HFFc6 (cell line): ENCODE results near the gene CDH3. TPM values are rescaled to one million over a fixed set of nuclear protein-coding genes. Genes with fewer than 3 reads are reported as not detected.

Experiments
- DNase-seq: peaks from one replicate; pipeline ENCODE4 v3.0.0-alpha.2; 2018
- H3K27ac Mint-ChIP-seq: 2 replicates; pipeline ENCODE4 v1.8.0; 2020; ENCODE audit warnings: mild to moderate bottlenecking, mixed read lengths
- H3K27me3 Mint-ChIP-seq: 2 replicates; pipeline ENCODE4 v1.8.0; 2021; ENCODE audit warnings: mild to moderate bottlenecking, moderate library complexity, mixed read lengths; ENCODE audit not compliant: insufficient read depth
- H3K36me3 Mint-ChIP-seq: 2 replicates; pipeline ENCODE4 v1.8.0; 2021; ENCODE audit warnings: low read depth, mixed read lengths
- H3K4me1 Mint-ChIP-seq: 2 replicates; pipeline ENCODE4 v1.8.0; 2020; ENCODE audit warnings: low read depth, mixed read lengths
- H3K4me3 Mint-ChIP-seq: 2 replicates; pipeline ENCODE4 v1.8.0; 2020; ENCODE audit warnings: mild to moderate bottlenecking, moderate library complexity, mixed read lengths
- H3K9me3 Mint-ChIP-seq: 2 replicates; pipeline ENCODE4 v1.8.0; 2020; ENCODE audit warnings: mild to moderate bottlenecking, mixed read lengths
- total RNA-seq, 6 experiments: library from RNA; stranded (reverse); fragmentation: NEBNext Ultra II Directional; extraction: Animal tissue kit (Norgen Biotek cat#: 25700); gene quantifications; 2 replicates in 1 of 6; 3 replicates in 5 of 6; pipeline ENCODE4 v1.2.3, GENCODE V29; 2021
- TF ChIP-seq, protein P1 (sequence below): fragments of 200-600 bp; sonication (generic); IDR thresholded peaks from 2 replicates; pipeline ENCODE4 v1.5.0; 2021; ENCODE audit warnings: antibody characterized with exemption, mild to moderate bottlenecking

Gene CDH3
- total RNA-seq, 6 experiments from 2014 or later = 0.10 to 0.36 (median 0.13) TPM; not detected in 2

DNA sequence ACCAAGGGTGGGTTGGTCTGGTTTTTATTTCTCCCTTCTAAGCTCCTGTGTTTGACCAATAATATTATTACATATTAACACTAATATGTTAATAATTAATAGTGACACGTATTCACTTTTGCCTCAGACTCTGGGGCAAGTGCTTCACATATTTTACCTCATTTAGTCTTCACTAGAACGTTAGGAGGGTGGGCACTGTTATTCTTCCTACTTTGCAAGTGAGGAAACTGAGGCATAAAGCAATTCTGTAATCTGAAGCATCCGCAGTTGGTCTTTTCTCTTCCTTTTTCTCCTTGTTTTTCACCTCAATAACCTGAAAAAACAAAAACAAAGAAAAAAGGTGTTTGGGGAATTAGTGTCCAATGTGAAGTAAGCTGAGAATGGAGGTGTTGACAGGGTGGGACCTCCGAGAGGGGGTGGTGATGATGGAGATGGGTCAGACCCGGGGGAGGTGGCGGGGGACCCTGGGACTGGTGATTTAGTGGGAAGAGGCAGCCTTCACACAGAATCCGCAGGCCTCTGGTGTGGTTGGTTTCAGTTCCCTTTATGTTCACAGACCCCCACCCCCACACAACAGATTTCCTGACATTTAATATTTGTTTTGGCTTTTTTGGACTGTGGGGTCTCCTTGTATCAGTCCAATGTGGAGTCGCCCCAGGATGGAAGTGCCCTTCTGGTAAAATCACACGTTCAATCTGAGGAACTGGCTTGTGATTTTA is 95.7 kb downstream of the CDH3 start:
- Mint-ChIP-seq H3K27ac (no peak overlapping the region), H3K4me3 (no peak overlapping the region), H3K36me3 (no peaks in the 10 kb centered on the region), H3K27me3 (peaks cover 20% of the 10 kb centered on the region), H3K4me1 (peaks cover 14% of the 10 kb centered on the region), H3K9me3 (no peaks in the 10 kb centered on the region)
- TF ChIP-seq, protein P1, sequence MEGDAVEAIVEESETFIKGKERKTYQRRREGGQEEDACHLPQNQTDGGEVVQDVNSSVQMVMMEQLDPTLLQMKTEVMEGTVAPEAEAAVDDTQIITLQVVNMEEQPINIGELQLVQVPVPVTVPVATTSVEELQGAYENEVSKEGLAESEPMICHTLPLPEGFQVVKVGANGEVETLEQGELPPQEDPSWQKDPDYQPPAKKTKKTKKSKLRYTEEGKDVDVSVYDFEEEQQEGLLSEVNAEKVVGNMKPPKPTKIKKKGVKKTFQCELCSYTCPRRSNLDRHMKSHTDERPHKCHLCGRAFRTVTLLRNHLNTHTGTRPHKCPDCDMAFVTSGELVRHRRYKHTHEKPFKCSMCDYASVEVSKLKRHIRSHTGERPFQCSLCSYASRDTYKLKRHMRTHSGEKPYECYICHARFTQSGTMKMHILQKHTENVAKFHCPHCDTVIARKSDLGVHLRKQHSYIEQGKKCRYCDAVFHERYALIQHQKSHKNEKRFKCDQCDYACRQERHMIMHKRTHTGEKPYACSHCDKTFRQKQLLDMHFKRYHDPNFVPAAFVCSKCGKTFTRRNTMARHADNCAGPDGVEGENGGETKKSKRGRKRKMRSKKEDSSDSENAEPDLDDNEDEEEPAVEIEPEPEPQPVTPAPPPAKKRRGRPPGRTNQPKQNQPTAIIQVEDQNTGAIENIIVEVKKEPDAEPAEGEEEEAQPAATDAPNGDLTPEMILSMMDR = no peak
- DNase-seq = no peak

DNA sequence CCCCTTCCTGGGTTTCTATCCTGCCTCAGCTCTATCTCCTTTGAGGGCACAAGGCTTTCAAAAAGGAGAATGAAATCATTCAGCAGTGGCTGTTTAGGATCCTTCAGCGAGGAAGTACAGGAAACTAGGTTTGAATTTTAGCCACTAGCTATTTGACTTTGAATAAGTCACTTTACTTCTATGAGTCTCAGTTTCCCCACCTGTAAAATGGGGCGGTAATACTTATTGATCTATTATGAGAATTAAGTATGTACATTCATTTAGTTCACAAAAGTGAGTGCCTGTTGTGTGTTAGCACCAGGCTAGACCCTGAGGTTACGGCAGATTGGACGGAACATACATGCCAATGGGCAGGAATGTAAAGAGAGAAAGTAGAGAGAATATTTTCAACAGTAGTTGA is 98.6 kb downstream of the CDH3 start:
- Mint-ChIP-seq H3K36me3 (no peaks in the 10 kb centered on the region), H3K9me3 (no peaks in the 10 kb centered on the region), H3K4me1 (peaks cover 14% of the 10 kb centered on the region), H3K27ac (no peak overlapping the region), H3K27me3 (peaks cover 17% of the 10 kb centered on the region), H3K4me3 (no peak overlapping the region)
- DNase-seq = no peak
- TF ChIP-seq, protein P1 = no peak

DNA sequence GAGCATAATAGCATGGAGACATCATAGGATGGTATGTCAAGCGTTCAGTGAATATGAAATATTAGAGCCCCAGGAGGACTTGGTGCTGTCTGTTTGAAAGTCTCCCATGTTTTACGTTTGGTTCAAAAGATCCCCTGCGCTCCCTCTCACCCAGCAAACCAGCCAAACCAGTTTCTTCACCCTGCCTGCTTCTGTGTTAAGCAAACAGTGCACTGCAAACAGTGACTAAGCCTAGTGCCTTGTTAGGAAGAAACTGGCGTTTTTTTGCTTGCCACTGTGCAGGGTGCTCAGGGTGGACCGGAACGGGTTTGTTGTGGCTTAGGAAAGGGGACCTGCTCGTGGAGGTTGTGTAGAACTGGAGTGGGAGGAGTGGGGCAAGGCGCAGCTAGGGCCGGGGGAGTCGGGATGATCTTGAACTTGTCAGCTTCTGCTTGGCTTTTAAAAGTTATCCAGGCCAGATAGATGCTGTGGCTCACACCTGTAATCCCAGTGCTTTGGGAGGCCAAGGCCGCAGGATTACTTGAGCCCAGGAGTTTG is 99.7 kb downstream of the CDH3 start:
- Mint-ChIP-seq H3K4me1 (peaks cover 14% of the 10 kb centered on the region), H3K27ac (no peak overlapping the region), H3K4me3 (no peak overlapping the region), H3K27me3 (peaks cover 17% of the 10 kb centered on the region), H3K9me3 (no peaks in the 10 kb centered on the region), H3K36me3 (no peaks in the 10 kb centered on the region)
- TF ChIP-seq, protein P1 = no peak
- DNase-seq = peak; percentile 18

DNA sequence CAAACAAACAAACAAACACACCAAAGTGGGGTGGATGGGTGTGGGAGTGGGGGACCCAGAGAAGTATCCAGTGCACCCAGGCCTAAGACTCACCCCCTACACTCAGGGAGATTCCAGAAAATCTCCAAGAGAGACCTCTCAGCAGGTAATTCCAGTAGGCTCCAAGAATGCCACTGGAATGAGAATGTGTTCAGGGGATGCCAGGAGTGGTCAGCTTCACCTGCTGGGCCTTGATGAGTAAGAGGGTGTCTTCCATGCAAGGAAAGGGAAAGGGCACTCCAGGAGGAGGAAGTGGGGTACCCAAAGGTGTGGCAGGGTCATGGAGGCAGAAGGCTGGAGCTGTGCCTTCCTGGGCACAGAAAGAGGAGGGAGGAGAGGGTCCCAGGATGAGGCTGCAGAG is 101.8 kb downstream of the CDH3 start:
- H3K27ac Mint-ChIP-seq = no peak overlapping the region

DNA sequence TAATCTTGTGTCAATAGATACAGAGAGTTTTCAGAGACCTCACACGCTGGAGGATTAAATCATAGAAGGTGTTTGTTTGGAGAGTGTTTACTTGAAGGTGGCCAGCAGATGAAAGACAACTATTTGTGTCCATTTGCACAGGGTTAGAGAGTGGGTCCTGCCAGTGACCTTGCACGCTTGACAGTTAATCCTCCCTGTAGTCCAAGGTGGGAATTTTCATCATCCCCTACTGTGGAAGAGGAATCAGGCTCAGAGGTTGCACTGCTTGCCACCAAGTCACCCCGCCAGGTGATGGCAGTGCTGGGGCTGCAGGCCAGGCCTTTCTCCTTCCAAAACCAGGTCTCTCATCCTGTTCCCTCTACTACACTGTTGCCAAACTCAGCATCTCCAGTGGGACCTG is 104.3 kb downstream of the CDH3 start:
- peaks cover 7% of the 10 kb centered on the region for H3K4me1 Mint-ChIP-seq
- H3K36me3 Mint-ChIP-seq = no peaks in the 10 kb centered on the region
- H3K4me3 Mint-ChIP-seq = no peak overlapping the region
- TF ChIP-seq, protein P1 = no peak
- peaks cover 22% of the 10 kb centered on the region for H3K27me3 Mint-ChIP-seq
- DNase-seq = no peak
- no peak overlapping the region for H3K27ac Mint-ChIP-seq
- no peaks in the 10 kb centered on the region for H3K9me3 Mint-ChIP-seq

More for the DNA sequence above, 101.8 kb downstream of the CDH3 start:
- Mint-ChIP-seq H3K27me3 (peaks cover 21% of the 10 kb centered on the region), H3K4me1 (peaks cover 10% of the 10 kb centered on the region), H3K4me3 (no peak overlapping the region), H3K36me3 (no peaks in the 10 kb centered on the region), H3K9me3 (no peaks in the 10 kb centered on the region)
- no peak for DNase-seq
- TF ChIP-seq, protein P1 = no peak

Other genes starting within 250 kb of the CDH3 start
- gene SMPD3, start 196.8 kb upstream of the CDH3 start, total RNA-seq = under 1 TPM; 0.05 to 0.73 (median 0.30) TPM
- gene ZFP90, start 106.0 kb upstream of the CDH3 start, total RNA-seq = 10 to 100 TPM; 13.3 to 17.0 (median 13.9) TPM
- gene CDH1, start 92.0 kb downstream of the CDH3 start, total RNA-seq = 1 to 10 TPM in 1 of 6 experiments, under 1 TPM in 5; 0.24 to 1.4 (median 0.41) TPM
- gene TANGO6, start 198.2 kb downstream of the CDH3 start, total RNA-seq = 10 to 100 TPM; 14.7 to 22.1 (median 18.9) TPM